HTERT RPE-1 (cell line): ENCODE results near the gene VAV1.
"Not testable (repeated sequence)": the region's sequence is repeated elsewhere in the genome, so short reads cannot be mapped to it uniquely, and the experiment has no call there.

ENCODE experiments used
- in situ Hi-C: fragments of 300-500 bp; cut with MboI; formaldehyde crosslinking; loops from 4 replicates; pipeline ENCODE4 v1.14.3; 2020; ENCODE audit warnings: low sequenced_read_pairs

VAV1 gene

DNA sequence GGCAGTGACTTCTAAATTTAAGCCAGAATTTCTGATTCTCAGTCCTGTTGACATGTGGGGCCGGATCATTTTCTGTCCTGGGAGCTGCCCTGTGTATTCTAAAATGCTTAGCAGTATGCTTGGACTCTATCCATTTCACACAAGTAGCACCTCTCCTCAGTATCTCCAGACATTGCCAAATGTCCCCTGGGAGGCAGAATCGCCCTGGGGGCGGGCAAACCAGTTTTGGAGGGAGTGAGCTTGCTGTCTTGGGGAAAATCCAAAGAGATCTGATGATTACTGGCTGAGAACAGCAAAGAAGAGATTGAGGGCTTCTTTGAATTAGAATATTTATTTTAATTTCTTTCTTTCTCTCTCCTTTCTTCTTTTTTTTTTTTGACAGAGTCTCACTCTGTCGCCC lies 16.4 kb downstream of the VAV1 start:
- in situ Hi-C loops: no loop called here

DNA sequence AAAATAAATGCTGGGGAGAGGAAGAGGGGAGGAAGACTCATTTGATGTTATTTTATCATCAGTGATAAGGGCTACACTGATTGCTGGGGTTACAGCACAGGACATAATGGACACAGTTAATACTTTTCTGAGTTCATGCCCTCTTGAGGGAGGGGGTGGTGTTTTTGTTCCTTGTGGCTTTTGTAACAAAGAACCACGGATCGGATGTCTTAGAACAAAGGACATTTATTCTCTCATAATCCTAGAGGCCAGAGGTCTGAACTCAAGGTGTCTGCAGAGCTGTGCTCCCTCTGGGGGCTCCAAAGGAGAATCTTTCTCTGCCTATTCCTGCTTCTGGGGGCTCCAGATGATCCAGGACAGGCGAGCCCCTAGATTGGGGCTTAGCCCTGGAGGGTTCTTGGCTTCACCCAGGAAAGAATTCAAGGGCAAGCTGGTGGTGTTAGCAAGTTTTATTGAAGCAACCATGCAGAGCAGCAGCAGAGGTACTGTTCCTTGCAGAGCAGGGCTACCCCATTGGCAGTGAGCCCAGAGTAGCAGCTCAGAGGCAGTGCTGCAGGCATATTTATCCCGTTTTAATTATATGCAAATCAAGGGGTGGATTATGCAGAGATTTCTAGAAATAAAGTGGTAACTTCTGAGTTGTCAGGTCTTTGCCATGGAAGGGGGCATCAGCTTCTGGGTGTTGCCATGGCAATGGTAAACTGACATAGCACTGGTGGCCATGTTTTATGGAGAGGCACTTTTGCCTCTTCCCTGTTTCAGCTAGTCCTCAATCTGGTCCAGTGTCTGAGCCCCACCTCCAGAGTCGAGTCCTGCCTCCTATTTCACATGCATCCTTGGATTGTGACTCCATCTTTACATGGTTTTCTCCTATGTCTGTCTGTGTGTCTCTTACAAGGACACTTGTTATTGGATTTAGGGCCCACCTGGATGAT lies 18.0 kb downstream of the VAV1 start:
- in situ Hi-C loops: no loop called here

DNA sequence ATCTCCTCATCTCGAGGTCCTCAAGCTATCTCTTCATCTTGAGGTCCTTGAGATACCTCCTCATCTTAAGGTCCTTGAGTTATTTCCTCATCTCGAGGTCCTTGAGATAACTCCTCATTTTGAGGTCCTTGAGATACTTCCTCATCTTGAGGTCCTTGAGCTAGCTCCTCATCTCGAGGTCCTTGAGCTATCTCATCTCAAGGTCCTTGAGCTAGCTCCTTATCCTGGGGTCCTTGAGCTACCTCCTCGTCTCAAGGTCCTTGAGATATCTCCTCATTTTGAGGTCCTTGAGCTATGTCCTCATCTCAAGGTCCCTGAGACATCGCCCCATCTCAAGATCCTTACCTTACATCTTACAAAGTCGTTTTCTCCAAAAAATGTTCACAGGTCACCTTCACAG lies 18.7 kb downstream of the VAV1 start:
- in situ Hi-C loops: no loop called here

DNA sequence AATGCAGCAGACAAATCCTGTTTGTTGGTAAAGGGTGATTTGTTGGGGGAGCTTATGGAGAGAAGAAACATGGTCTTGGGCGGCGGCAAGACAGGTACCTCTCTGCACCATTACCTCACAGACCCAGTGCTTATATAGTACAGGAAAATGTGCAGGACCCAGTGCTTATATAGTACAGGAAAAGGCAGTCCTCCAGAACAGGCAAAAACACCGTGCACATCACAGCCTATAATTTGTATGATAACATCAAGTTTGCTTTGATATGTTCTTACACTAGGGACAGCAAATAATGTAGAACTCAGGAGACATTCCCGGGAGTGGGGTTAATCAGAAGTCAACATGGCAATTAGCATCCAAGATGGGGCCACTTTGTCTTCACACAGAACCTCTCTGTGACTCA lies 20.9 kb downstream of the VAV1 start:
- in situ Hi-C loops: no loop called here

DNA sequence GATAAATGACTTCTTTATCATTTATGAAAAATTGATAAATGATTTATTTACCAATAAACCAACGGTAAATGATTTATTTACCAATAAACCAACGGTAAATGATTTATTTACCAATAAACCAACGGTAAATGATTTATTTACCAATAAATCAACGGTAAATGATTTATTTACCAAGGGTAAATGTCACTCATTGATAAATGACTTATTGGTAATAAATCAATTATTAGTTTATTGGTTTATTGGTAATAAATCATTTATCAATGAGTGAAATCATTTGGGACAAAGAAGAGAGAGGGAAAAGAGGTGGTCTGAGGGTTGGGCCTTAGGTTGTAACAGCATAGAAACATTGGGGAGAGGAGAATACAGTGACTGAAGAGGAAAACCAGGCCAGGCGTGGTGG lies 21.5 kb downstream of the VAV1 start:
- in situ Hi-C loops: no loop called here

DNA sequence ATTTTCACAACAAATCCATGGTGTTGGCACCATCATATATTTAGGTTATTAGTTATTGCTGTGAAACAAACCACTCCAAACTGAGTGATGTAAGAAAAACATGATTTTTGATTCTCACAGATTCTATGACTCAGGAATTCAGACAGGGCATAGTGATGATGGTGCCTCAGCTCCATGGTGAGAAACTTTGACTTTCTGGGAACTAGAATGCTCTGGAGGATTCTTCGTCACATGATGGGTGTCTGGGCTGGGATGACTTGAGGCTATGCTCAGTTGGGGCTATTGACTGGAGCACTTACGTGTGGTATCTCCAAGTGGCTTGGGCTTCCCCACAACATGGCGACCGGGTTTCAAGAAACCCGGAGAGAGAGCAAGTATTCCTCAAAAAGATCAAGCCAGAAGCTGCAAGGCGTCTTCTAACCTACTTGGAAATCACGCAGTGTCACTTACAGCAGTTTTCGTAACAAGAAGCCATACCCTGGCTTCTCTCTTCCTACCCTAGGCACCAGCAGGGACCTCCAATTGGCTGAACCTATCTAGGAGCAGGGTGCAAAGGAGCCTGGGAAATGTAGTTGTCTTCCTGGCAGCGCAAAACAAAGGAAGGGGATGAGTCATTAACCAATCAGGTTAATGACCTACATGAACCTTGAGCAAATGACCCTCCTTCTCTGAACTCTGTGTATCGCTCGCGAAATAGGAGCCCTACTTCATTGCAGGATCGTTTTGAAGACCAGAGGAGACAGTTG lies 22.4 kb downstream of the VAV1 start:
- in situ Hi-C loops: no loop called here

DNA sequence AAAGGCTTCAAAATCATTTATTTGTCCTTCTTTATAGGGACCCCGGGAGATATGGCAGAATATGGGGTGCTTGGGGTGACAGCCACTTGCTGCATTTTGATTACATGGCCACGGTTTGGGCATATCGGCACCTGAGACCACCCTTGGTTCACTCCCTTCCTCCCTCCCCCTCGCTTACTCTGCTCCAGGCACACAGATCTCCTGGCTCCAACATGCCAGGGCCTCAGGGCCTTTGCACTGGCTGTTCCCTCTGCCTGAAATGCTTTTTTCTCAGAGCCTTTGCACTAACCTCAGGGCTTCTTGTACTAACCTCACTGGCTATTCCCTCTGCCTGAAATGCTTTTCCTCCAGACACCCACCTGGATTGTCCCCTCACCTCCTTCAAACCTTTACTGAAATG lies 23.8 kb downstream of the VAV1 start:
- in situ Hi-C loops: no loop called here

DNA sequence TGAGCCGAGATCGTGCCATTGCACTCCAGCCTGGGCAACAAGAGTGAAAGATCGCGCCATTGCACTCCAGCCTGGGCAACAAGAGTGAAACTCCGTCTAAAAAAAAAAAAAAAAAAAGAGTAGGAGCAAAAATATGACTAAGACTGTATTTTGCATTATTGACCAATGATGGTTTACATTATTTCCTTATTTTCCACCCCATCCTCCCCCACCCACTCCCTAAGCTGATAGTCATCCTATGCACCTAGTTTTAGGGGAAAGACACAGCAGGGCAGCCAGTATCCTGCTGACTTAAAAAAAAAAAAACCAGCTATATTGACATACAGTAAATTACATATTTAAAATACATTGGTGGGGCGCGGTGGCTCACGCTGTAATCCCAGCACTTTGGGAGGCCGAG lies 25.1 kb downstream of the VAV1 start:
- in situ Hi-C loops: no loop called here

DNA sequence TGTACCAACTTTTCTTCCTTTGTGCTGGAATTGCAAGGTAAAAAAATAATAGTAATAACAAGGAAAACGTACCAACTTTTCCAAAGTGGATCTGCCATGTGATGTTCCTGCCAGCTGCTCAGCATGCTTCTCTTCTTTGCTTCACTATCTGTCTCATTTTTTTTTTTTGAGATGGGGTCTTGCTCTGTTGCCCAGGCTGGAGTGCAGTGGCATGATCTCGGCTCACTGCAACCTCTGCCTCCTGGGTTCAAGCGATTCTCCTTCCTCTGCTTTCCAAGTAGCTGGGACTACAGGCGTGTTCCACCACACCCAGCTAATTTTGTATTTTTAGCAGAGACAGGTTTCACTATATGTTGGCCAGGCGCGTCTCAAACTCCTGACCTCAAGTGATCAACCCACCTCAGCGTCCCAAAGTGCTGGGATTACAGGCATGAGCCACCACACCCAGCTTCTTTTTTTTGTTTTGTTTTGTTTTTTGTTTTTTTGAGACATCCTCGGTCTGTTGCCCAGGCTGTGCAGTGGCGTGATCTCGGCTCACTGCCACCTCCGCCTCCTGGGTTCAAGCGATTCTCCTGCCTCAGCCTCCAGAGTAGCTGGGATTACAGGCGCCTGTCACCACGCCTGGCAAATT lies 27.8 kb downstream of the VAV1 start:
- in situ Hi-C loops: not testable (repeated sequence)

DNA sequence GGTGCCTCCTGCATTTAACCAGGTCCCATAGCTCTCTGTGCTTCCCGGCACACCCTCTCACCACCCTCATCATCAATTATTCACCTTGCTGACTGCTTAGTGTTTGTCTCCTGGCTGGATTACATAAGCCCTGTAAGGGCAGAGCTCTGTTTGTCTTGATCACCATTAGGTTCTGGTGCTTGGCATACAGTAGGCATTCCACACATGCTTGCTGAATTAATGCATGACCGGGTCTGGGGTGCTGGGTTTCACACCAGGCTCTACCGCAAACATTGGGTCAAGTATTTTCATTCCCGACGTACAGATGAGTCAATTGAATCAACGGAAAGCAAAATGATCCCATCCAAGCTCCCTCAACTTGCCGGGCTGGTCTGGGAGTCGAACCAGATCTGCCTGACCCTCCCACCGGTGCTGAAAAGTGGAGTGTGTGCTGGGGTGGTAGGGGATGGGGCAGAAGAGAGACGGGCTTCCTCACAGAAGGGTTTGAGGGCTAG lies 28.5 kb downstream of the VAV1 start:
- in situ Hi-C loops: no loop called here

DNA sequence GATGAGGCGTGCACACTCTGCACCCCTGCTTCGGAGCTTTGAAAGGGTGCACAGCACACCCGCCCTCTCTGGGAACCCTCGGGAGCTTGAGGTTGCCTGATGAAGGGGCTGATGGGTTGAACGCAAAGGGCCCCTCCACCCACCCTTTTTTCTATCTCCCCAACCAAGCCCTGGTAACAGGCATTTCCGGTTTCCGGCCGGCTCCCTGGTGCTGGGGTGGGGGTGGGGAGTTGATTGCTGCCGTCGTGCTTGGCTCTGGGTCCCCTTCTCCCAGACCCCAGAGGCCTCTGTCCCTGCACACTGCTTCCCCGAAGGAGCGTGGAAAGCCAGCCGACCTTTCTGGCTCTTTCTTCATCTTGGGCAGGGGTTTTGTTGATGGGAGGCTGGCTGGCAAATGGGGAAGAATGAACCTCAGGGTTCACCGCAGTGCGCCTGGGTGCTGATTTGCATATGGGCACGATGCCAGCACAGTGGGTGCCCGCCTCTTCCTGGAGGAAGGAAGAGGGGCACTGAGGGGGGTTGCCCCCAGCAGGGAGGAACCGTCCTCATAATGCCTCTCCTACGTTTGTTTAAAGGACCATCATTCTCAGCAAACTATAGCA lies 29.1 kb downstream of the VAV1 start:
- in situ Hi-C loops: no loop called here

DNA sequence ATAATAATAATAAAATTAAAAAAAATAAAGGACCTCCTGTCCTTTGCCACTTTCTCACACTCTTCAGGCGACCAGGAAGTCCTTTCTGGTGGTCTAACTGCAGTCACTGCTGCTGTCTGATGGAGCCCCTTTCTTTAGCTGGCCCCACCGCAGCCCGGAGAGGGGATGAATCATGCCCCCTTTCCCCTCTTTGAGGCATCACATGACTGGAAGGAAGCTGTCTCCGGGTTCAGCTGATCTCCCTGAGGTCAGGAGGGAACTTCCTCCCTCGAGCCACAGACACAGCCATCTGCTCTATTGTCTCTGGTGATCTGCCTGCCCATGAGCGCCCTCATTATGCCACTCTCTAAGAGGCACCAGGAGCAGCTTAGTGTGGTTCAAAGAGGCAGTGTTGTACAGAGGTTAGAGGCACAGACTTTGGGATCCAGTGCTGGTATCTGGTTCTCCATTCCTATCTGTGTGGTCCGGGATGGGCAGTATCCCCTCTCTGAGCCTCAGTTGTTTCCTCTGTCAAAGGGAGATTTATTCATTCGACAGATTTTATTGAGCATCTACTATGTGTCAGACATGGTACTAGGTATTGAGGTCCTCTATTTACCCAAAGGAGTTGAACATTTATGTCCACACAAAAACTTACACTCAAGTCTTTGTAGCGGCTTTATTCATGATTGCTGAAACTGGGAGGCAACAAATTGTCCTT lies 30.0 kb downstream of the VAV1 start:
- in situ Hi-C loops: no loop called here

DNA sequence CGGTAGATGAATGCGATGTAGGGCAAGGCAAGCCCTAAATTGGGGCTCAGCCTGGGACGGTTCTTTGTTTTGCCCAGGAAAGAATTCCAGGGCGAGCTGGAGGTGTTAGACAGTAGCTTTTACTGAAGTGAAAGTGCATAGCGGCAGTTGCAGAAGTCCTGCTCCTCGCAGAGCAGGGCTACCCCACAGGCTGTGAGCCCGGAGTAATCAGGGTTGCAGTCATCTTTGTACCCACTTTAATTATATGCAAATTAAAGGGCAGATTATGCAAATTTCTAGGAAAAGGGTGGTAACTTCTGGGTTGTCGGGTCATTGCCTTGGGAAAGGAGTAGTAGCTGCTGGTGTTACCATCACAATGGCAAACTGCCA lies 30.5 kb downstream of the VAV1 start:
- in situ Hi-C loops: no loop called here

DNA sequence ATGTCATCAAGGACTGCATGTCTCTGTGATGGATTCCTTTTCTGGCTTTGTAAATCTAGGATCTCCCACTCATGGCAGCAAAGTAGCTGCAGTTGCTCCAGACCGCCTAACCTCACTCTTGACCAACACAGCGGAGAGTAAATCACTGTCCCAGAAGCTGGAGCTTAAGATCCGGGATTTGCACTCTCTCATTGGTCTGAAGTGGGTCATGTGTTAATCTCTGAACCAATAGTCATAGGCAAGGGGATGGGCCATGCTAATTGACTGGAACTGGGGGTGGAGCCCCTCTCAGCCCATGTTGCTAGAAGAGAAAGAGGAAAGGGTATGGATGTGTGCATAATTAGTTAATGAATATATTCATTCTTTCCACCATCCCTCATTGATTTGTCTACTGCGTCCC lies 34.0 kb downstream of the VAV1 start:
- in situ Hi-C loops: no loop called here

DNA sequence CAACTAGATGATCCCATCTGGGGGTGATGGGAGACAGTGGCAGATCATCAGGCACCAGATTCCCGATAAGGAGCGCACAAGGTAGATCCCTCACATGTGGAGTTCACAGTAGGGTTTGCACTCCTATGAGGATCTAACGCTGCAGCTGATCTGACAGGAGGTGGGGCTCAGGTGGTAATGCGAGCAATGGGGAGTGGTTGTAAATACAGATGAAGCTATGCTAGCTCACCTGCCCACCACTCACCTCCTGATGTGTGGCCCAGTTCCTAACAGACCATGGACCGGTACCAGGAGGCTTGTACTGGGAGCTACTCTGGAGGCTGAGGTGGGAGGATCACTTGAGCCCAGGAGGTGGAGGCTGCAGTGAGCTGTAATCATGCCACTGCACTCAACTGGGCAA lies 34.8 kb downstream of the VAV1 start:
- in situ Hi-C loops: no loop called here

DNA sequence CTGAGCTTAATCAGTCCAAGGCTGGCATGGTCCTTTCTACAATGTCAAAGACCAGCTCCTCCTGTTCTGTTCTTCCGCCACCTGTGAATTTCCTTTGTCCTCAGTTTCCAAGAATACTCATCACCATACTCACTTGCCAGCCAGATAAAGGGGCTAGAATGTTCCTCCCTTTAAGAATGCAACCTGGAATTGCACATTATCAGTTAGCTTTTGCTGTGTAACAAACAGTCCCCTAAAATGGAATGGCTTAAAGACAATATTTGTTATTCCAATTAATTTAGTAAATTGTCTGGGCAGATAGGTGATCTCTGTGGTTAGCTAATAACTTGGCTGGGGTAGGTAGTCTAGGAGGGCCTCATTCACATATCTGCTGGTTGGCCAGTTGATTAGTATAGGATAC lies 36.0 kb downstream of the VAV1 start:
- in situ Hi-C loops: no loop called here

DNA sequence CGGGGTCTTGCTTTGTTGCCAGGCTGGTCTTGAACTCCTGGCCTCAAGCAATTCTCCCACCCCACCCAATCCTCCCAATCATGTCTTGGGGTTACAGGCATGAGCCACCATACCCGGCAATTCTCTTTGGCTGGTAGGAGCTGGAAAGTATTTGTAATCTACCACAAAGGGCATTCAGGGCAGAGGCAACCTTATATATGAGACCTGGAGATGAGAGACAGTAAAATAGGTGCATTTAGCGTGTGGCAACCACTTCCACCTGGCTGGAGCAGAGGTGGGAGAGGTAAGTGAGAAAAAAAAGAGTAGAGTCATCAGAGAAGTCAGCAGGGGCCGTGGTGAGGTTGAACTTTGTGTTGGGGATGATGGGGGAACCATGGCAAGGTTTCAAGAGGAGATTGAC lies 36.8 kb downstream of the VAV1 start:
- in situ Hi-C loops: no loop called here

DNA sequence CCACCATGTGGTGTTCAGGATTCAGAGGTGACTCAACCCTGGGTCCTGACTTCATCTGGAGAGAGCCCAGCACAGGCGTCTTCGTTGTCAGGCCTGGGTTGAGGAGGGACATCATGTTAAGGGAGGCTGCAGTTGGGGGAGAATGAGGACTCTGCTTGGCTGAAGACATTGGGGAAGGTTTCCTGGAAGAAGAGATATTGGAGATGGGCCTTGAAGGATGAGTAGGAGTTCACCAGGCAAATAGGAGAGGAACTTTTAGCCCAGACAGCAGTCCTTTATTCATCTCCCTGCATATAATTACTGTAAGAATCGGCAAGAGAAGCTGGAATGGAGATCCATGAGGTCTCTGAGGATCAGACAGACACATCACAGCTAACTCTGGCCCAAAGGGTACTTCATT lies 38.9 kb downstream of the VAV1 start:
- in situ Hi-C loops: no loop called here

DNA sequence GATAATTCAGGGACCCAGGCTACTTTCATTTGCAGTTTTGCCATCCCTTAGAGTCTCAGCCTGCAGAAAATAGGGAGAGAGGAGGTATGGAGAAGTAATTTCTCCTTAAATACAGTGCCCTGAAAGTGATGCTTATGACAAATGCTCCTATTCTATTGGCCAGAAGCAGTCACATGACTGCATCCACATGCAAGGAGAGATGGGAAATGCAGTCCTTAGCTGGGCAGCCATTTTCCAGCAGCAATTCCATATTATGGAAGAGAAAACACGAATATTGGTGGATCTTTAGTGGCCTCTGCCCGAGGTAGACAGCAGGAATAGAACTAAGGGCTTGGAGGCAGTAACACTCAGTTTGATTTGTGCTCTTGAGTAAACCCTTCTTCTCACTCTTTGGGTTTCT lies 39.4 kb downstream of the VAV1 start:
- in situ Hi-C loops: no loop called here

DNA sequence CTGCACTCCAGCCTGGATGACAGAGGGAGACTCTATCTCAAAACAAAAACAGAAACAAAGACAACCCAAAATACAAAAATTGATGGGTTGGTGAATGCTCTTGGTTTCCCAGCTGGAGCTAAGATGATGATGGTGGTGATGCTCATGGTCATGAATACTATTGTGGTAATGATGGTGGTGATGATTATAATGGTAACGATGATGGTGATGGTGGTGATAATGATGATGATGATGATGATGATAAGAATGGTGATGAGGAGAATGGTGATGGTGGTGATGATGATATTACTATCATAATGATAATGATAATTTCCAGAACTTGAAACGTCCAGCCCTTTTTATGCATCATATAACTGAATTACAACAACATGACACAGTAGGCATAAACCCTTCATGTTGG lies 40.1 kb downstream of the VAV1 start:
- in situ Hi-C loops: no loop called here

DNA sequence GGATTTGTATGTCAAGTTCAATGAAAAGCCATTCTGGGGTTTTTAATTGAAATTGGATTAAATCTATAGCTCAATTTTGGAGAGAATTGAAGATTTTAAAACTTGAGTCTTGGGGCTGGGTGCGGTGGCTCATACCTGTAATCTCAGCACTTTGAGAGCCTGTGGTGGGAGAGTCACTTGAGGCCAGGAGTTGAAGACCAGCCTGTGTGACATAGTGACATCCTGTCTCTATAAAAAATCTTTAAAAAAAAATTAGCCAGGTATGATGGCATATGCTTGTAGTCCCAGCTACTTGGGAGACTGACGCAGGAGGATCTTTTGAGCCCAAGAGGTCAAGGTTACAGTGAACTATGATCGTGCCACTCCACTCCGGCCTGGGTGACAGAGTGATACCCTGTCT lies 41.2 kb downstream of the VAV1 start:
- in situ Hi-C loops: no loop called here
